CD4-positive, alpha-beta T cell (primary cell): Measurements from ENCODE around the gene CAB39L. TPM values are rescaled to one million over a fixed set of nuclear protein-coding genes. Genes with fewer than 3 reads are reported as not detected.

Experiments
- ATAC-seq: fragments of 200-7000 bp; cut with Tn5 transposase; one replicate; pipeline ENCODE4 v1.10.0; 2022; ENCODE audit warnings: mild to moderate bottlenecking; ENCODE audit not compliant: poor library complexity
- CTCF ChIA-PET: fragments of 350-600 bp; sonication (Branson Sonifier 250); formaldehyde crosslinking; loops from one replicate; lab custom pipeline; 2021; ENCODE audit warnings: antibody characterized with exemption, inconsistent platforms; lab: Charles Lee
- POLR2A ChIA-PET: fragments of 350-600 bp; sonication (Branson Sonifier 250); formaldehyde crosslinking; loops from one replicate; lab custom pipeline; 2021; ENCODE audit warnings: antibody characterized with exemption, inconsistent platforms; lab: Charles Lee
- DNase-seq, 14 experiments: peaks; one replicate each; pipeline ENCODE4 v3.0.0-alpha.2; 2013 to 2020; ENCODE audit warnings: mixed read lengths in 2 of 14
- H3K27ac ChIP-seq, 2 donors: one replicate each; pipeline versions ENCODE4 v1.5.1 to v1.7.0; 2013; ENCODE audit warnings: low read length in 2 of 2, low read depth in 1 of 2, mild to moderate bottlenecking in 1 of 2
- H3K27me3 ChIP-seq, 2 experiments: 1 replicate in 1 of 2; 2 replicates in 1 of 2; pipeline versions ENCODE4 v1.6.1 to v1.7.0; 2013; ENCODE audit warnings: low read length in 2 of 2, control low read depth in 1 of 2, mild to moderate bottlenecking in 1 of 2, moderate library complexity in 1 of 2; ENCODE audit not compliant: insufficient read depth in 2 of 2, control insufficient read depth in 1 of 2
- H3K36me3 ChIP-seq: one replicate; pipeline ENCODE4 v1.6.1; 2013; ENCODE audit warnings: low read length, control low read depth; ENCODE audit not compliant: insufficient read depth
- H3K4me1 ChIP-seq: one replicate; pipeline ENCODE4 v1.6.1; 2013; ENCODE audit warnings: low read length, control low read depth; ENCODE audit not compliant: insufficient read depth
- H3K4me3 ChIP-seq: one replicate; pipeline ENCODE4 v1.5.1; 2013; ENCODE audit warnings: mild to moderate bottlenecking, low read length, moderate library complexity
- H3K9me3 ChIP-seq, 2 experiments: 1 replicate in 1 of 2; 2 replicates in 1 of 2; pipeline versions ENCODE4 v1.6.1 to v1.7.0; 2013; ENCODE audit warnings: low read length in 2 of 2, mild to moderate bottlenecking in 2 of 2, control low read depth in 1 of 2, moderate library complexity in 1 of 2; ENCODE audit not compliant: control insufficient read depth in 1 of 2, insufficient read depth in 1 of 2
- H3K27ac Mint-ChIP-seq: one replicate; pipeline ENCODE4 v1.8.0; 2020; ENCODE audit warnings: mixed read lengths
- H3K27me3 Mint-ChIP-seq: one replicate; pipeline ENCODE4 v1.8.0; 2021; ENCODE audit warnings: mixed read lengths
- H3K36me3 Mint-ChIP-seq: one replicate; pipeline ENCODE4 v1.8.0; 2021; ENCODE audit warnings: low read depth, mixed read lengths
- H3K4me1 Mint-ChIP-seq: one replicate; pipeline ENCODE4 v1.8.0; 2021; ENCODE audit warnings: low read depth, mixed read lengths
- H3K4me3 Mint-ChIP-seq: one replicate; pipeline ENCODE4 v1.8.0; 2020; ENCODE audit warnings: mild to moderate bottlenecking, mixed read lengths
- H3K9me3 Mint-ChIP-seq: one replicate; pipeline ENCODE4 v1.8.0; 2020; ENCODE audit warnings: mixed read lengths
- intact Hi-C, 2 experiments: fragments of 100-400 bp; cut with DNase I in 1 of 2; cut with micrococcal nuclease in 1 of 2; formaldehyde crosslinking; loops; one replicate each; pipeline versions ENCODE4 v1.15.1 to v1.9.0; 2023 to 2025; cut with DNase I, micrococcal nuclease
- total RNA-seq, 174 experiments: library from RNA in 2 of 174; stranded (reverse) in 2 of 174; gene quantifications; one replicate each; pipeline ENCODE4 v1.2.3 and lab custom pipeline; 2021 to 2026
- TF ChIP-seq, protein P1 (sequence below): fragments of 200-600 bp; IDR thresholded peaks from one replicate; pipeline ENCODE4 v1.8.0; 2022; ENCODE audit warnings: antibody characterized with exemption, mild to moderate bottlenecking

CAB39L gene
- total RNA-seq, 2 experiments from 2014 or later, result 1.9 to 2.5 TPM

DNA sequence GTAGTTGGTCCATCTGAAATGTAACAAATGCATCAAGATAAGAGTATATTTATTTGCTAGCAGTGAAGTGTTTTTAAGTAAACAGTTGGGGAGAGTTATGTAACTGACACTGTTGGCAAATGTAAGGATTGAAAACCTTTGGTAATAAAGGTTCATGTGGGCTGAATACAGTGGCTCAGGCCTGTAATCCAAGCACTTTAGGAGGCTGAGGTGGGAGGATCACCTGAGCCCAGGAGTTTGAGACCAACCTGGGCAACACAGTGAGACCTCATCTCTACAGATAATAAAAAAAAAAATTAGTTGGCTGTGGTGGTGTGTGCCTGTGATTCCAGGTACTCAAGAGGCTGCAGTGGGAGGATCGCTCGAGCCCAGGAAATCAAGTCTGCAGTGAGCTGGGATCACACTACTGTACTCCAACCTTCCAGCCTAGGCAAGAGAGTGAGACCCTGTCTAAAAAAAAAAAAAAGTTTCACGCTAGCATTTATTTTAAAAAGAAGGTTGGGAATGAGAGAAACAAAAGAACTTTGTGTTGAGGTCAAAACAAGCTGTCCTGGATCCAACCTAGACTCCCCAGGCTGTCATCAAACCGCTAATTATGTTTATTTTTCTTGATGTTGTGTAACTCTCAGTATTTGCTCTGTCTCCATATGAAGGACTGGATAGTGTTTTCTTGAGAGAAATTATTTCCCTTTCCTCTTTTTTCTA lies 20.9 kb upstream of the CAB39L start:
- ATAC-seq, result no peak
- Mint-ChIP-seq H3K9me3 (peaks cover 2% of the 10 kb centered on the region), H3K4me1 (no peaks in the 10 kb centered on the region), H3K27ac (no peak overlapping the region), H3K4me3 (no peak overlapping the region), H3K36me3 (peaks cover 92% of the 10 kb centered on the region), H3K27me3 (no peaks in the 10 kb centered on the region)
- Histone ChIP-seq H3K9me3 (peaks cover 5 to 18% of the 10 kb centered on the region in 2 experiments), H3K36me3 (peaks cover 90% of the 10 kb centered on the region), H3K27me3 (no peaks in the 10 kb centered on the region), H3K4me1 (no peaks in the 10 kb centered on the region), H3K4me3 (no peak overlapping the region), H3K27ac (no peak overlapping the region)
- intact Hi-C loops, result no loop called here
- CTCF ChIA-PET, result interaction anchor here (0.9 kb wide), 1 partner anchor 17 kb away, joined by 3 read pairs; no protein-coding TSS in a partner anchor
- POLR2A ChIA-PET, result no interaction called here
- no peak for DNase-seq
- TF ChIP-seq, protein P1, sequence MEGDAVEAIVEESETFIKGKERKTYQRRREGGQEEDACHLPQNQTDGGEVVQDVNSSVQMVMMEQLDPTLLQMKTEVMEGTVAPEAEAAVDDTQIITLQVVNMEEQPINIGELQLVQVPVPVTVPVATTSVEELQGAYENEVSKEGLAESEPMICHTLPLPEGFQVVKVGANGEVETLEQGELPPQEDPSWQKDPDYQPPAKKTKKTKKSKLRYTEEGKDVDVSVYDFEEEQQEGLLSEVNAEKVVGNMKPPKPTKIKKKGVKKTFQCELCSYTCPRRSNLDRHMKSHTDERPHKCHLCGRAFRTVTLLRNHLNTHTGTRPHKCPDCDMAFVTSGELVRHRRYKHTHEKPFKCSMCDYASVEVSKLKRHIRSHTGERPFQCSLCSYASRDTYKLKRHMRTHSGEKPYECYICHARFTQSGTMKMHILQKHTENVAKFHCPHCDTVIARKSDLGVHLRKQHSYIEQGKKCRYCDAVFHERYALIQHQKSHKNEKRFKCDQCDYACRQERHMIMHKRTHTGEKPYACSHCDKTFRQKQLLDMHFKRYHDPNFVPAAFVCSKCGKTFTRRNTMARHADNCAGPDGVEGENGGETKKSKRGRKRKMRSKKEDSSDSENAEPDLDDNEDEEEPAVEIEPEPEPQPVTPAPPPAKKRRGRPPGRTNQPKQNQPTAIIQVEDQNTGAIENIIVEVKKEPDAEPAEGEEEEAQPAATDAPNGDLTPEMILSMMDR, result no peak

DNA sequence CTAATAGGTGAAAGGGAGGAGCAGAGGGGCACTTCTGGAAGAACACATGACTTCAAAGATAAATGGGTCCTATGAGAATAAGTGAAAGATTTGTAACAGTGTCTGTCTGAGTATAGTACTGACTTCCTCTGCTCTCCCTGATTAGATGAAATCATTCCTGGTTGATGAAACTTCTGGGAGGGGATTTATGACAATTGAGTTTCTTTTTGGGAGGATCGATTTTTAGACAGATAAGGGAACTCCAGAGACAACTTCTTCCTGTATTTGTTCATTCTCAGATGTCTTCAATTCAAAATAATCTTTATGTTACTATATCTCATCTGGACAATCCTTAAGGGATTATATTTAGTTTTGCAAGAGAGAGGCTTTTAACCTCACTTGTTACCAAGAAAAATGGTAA lies 20.2 kb upstream of the CAB39L start:
- H3K4me3 ChIP-seq, result no peak overlapping the region
- Mint-ChIP-seq H3K4me1 (no peaks in the 10 kb centered on the region), H3K27me3 (no peaks in the 10 kb centered on the region), H3K27ac (no peak overlapping the region), H3K36me3 (peaks cover 87% of the 10 kb centered on the region), H3K4me3 (no peak overlapping the region), H3K9me3 (peaks cover 2% of the 10 kb centered on the region)
- H3K27me3 ChIP-seq, result no peaks in the 10 kb centered on the region
- no peak for ATAC-seq
- peaks cover 5 to 18% of the 10 kb centered on the region in 2 experiments for H3K9me3 ChIP-seq
- ChIA-PET POLR2A (no interaction called here), CTCF (no interaction called here)
- TF ChIP-seq, protein P1, result no peak
- H3K36me3 ChIP-seq, result peaks cover 83% of the 10 kb centered on the region
- no peaks in the 10 kb centered on the region for H3K4me1 ChIP-seq
- H3K27ac ChIP-seq, result no peak overlapping the region
- no peak for DNase-seq
- intact Hi-C loops, result no loop called here

DNA sequence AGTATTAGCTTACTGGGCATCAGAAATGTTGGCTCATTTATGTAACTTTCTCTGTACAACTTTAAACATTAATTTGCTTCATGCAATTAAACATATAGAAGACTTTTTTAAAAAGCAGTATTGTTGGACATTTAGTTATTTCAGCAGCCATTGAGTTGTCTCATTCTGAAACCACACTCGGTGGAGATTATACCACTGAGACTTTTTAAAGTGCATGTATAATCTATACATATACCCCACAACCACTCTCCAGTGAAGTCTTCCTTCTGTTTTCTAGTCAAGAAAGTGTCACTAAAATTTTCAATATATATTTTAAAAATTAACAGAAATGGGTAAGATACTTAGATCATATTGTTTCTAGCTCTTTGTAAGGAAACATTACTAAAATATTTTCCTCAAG lies 15.7 kb upstream of the CAB39L start:
- ATAC-seq (no peak), DNase-seq (no peak)
- Histone ChIP-seq H3K36me3 (peaks cover 46% of the 10 kb centered on the region), H3K4me1 (no peaks in the 10 kb centered on the region), H3K27ac (no peak overlapping the region), H3K4me3 (no peak overlapping the region), H3K27me3 (no peaks in the 10 kb centered on the region), H3K9me3 (peaks cover 5 to 18% of the 10 kb centered on the region in 2 experiments)
- intact Hi-C loops, result no loop called here
- H3K4me3 Mint-ChIP-seq, result no peak overlapping the region
- ChIA-PET CTCF (interaction anchor here (1.8 kb wide), 1 partner anchor 13 kb away, joined by 4 read pairs; no protein-coding TSS in a partner anchor), POLR2A (interaction anchor here (3.3 kb wide), 1 partner anchor 15 kb away, joined by 19 read pairs; the partner anchor contains the start of genes CAB39L and SETDB2)
- TF ChIP-seq, protein P1, result no peak
- no peak overlapping the region for H3K27ac Mint-ChIP-seq
- peaks cover 74% of the 10 kb centered on the region for H3K36me3 Mint-ChIP-seq
- H3K9me3 Mint-ChIP-seq, result peaks cover 2% of the 10 kb centered on the region
- peaks cover 29% of the 10 kb centered on the region for H3K4me1 Mint-ChIP-seq
- no peaks in the 10 kb centered on the region for H3K27me3 Mint-ChIP-seq
